Hypothalamus (tissue), 51 donors: ENCODE measurements around the gene SNRPE.
A peak's percentile ranks its signal among the peaks of the same experiment; 100 is the strongest.
"Not testable (repeated sequence)": the region's sequence is repeated elsewhere in the genome, so short reads cannot be mapped to it uniquely, and the experiment has no call there.

Experiments
- DNase-seq, 51 donors: peaks; one replicate each; lab custom pipeline; 2025; lab: John Stamatoyannopoulos, UW

Gene SNRPE

GRCh38 chr1:203861379-203862184, at the start of gene SNRPE:
Gene SNRPE (plus strand): TSS chr1:203861599. CDS start chr1:203861660, 61 bp downstream.
- peak; percentile 73 to 98 (median 92) for DNase-seq

DNA sequence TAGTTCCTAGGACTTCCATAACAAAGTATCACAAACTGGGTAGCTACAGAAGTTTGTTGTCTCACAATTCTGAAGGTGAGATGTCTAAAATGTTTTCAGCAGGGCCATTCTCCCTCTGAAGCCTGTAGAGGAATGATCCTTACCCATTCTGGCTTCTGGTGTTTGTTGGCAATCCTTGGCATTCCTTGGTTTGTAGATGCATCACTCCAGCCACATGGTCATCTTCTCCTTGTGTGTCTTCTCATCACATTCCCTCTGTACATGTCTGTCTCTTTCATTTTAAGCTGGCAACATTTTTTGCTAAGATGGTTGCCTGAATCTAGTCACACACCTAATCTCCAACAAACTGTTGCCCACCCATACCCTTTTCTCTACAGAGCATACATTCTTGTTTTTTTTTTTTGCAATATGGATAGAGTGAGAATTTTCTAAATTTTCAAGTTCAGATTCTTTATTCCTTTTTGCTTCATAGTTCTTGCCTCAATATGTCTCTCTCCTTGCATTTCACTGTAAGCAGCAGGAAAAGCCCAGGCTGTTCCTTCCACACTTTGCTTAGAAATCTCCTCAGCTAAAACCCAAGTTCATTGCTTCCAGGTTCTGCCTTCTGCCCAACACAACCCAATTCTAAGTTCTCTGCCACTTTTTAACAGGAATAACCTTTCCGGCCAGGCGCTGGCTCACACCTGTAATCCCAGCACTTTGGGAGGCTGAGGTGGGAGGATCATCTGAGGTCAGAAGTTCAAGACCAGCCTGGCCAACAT, 47.6 kb upstream of the SNRPE start:
- no peak for DNase-seq

DNA sequence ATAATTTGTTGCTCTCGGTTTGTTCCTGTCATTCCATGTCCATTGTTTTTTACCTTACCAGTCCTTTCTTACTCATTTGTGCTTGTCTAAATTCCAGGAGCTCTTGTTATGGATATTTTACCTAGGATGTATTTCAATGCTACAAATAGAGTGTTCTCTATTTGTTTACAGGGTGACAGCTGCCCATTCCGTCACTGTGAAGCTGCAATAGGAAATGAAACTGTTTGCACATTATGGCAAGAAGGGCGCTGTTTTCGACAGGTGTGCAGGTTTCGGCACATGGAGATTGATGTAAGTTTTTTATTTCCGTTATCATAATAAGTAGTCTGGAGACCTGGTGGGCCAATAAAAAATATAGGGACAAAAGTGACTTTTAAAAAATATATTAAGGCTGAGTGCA, 43.0 kb upstream of the SNRPE start:
- no peak for DNase-seq

DNA sequence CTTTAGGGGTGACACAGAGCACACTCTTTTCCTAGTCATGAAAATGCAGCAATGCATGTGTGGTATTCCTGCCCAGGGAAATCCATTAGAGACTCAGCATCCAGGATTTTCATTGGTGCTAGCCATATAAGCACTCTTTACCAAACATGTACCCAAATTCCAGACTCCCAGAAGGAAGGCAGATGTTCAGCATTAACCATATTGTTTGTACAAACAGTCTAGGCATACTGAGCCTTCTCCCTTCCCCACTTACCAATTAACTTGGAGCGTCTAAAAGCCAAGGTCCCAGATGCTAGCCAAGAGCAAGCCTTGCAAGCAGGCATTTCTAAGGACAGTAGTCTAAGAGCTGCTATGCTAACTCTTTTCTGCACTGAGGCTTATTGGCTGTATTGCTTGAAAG, 38.1 kb upstream of the SNRPE start:
- DNase-seq, result no peak

DNA sequence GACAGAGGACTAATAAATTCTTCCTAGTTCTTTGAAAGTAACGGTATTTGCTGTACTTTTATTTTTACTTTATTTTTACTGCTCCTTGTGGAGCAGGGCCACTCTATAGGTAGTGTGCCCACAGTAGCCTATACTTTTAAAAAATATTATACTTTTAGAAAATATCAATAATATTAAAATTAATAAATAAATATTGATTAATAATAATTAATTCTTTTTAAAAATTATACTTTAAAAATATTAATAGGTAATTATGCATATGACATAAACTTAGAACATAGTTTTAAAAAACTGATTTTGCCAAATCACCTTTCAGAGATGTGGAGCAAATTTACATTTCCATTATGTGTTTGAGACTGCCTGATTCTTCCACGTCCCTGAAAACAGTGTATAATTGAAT, 35.2 kb upstream of the SNRPE start:
- no peak for DNase-seq

- DNase-seq, result no peak
Observed at GRCh38 chr1:203828002-203828401, 33.4 kb upstream of the SNRPE start.

- no peak for DNase-seq
Observed at GRCh38 chr1:203828503-203828902, 32.9 kb upstream of the SNRPE start.

- DNase-seq, result not testable (repeated sequence)
Observed at GRCh38 chr1:203829247-203829646, 32.2 kb upstream of the SNRPE start.

DNA sequence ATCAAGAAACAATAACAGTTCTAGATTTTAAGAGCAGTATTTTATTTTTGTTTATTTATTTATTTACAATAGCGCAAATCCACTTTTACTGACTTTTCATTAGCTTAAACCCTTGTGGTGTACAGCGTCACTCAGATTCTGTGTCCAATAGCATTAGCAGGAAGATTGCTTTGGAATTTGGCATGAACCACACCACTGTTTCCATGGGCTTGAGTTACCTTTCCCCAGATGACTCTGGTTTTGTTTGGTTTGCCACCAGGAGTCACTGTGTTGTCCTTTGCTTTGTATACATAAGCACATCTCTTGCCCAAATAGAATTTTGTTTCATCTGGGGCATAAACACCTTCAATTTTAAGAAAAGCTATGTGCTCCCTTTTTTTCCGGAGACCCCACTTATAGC, 25.9 kb upstream of the SNRPE start:
- DNase-seq, result no peak

DNA sequence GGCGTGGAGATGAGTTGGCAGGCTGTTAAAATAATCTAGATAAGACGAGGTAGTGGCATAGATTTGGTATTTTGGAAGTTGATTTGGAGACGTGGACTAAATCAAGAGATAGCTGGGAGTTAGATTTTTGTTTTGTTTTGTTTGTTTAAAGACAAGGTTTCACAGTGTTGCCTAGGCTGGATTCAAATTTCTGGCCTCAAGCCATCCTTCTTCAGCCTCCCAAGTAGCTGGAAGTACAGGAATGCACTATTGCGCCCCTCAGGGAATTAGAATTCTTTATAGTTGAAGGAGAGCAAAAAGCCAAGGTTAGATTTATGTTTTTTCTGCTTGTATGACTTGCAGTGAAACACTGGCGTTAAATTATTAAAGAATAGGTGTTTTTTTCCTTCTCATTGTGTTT, 22.3 kb upstream of the SNRPE start:
- no peak for DNase-seq

- no peak for DNase-seq
Observed at GRCh38 chr1:203840208-203840808, 21.1 kb upstream of the SNRPE start.

DNA sequence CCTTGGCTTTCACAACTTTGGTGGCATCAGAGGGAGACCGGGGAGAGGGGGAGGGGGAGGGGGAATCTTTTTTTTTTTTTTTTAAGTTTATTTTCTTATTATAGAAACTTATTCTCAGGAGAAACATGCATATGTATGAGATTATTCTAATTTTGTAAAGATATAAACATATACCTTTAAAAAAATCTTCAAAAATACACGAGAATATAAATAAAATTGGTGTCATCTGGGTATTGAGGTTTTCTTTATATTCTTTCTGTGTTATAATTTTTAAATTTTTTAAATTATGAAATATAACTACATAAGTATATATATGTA, 18.9 kb upstream of the SNRPE start:
- no peak for DNase-seq

- DNase-seq, result no peak
Observed at GRCh38 chr1:203843435-203843834, 18.0 kb upstream of the SNRPE start.

DNA sequence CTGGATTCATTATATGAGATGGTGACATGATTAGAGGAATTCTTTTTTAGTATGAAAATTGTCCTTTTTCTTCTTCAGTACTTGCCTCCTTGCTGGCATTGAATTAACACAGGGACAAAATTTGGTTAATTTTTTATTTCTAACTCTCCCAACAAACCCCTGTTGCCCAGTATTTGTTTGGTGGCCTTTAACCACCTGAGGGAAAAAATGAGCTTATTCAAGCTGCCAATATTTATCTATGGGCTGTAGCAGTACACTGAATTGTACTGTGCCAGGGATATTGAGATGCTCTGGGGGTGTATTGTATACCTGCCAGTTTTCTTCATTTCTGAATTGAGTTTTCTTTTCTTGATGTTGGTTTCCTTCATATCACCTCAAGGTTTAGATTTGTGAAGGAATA, 8.3 kb upstream of the SNRPE start:
- not testable (repeated sequence) for DNase-seq

DNA sequence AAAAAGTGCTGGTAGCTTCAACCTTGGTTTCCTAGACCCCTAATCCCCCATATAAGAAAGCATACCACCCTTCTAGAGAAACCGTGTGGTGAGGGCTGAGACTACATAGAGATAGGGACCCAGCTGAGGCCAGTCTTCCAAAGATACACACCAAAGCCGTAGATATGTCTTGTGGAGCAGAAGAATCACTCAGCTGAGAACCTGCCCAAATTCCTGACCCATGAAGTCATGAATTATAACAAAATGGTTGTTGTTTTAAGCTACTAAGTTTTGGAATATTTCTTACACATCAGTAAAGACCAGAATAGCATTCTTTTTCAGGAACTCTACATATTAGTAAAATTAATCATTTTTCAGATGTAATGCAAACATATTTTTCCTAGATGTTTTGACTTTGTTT, 3.3 kb upstream of the SNRPE start:
- DNase-seq, result no peak

- DNase-seq, result no peak
Observed at GRCh38 chr1:203858975-203859374, 2.4 kb upstream of the SNRPE start.

- DNase-seq, result peak in 8 of 51 donors; percentile 2 to 33 (median 13)
Observed at GRCh38 chr1:203860396-203861025, 888 bp upstream of the SNRPE start.

GRCh38 chr1:203867802-203868201, 6.4 kb downstream of the SNRPE start:
- DNase-seq, result no peak

- no peak for DNase-seq
Observed at GRCh38 chr1:203870245-203870644, 8.8 kb downstream of the SNRPE start.

GRCh38 chr1:203871114-203871880, 9.9 kb downstream of the SNRPE start:
- peak in 29 of 51 donors; percentile 4 to 79 (median 42) for DNase-seq

GRCh38 chr1:203873094-203873493, 11.7 kb downstream of the SNRPE start:
- no peak for DNase-seq
